ENCODE measurements around the gene CMC2.

DNA sequence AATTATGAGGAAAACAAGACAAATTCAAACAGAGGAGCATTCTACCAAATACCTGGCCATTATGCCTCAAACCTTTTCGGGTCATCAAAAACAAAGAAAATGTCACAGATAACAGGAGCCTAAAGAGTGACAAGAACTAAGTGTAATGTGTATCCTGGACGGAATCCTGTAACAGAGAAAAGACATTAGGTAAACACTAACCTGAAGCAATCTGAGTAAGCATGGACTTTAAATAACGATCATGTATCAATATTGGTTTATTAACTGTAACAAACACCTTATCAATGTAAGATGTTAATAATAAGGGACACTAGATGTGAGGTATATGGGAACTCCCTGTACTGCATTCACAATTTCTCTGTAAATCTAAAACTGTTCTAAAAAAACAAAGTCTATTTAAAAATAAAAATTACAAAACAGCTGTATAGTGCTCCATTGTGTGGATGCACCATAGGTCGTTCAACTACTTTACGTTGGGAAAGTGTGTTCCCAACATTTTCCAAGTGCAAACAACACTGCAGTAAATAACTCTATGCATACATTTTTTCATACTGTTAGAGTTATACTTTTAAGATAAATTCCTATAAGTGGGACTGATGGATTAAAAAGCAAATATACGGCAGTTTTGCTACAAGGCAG, 14.8 kb downstream of the CMC2 start:
- TF ChIP-seq, protein P1, sequence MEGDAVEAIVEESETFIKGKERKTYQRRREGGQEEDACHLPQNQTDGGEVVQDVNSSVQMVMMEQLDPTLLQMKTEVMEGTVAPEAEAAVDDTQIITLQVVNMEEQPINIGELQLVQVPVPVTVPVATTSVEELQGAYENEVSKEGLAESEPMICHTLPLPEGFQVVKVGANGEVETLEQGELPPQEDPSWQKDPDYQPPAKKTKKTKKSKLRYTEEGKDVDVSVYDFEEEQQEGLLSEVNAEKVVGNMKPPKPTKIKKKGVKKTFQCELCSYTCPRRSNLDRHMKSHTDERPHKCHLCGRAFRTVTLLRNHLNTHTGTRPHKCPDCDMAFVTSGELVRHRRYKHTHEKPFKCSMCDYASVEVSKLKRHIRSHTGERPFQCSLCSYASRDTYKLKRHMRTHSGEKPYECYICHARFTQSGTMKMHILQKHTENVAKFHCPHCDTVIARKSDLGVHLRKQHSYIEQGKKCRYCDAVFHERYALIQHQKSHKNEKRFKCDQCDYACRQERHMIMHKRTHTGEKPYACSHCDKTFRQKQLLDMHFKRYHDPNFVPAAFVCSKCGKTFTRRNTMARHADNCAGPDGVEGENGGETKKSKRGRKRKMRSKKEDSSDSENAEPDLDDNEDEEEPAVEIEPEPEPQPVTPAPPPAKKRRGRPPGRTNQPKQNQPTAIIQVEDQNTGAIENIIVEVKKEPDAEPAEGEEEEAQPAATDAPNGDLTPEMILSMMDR (IDR thresholded peaks at IDR 0.05; ENCODE audit: control extremely low read depth in 1 of 3, insufficient read depth in 1 of 3, low read depth in 1 of 3, low read length in 3 of 3): no peak
- no peak for TF ChIP-seq POU5F1 (IDR thresholded peaks at IDR 0.05; ENCODE audit: low read depth, low read length)
- TF ChIP-seq NRF1 (IDR thresholded peaks at IDR 0.05; ENCODE audit: low read depth, low read length): no peak
- no peak for TF ChIP-seq BACH1 (IDR thresholded peaks at IDR 0.05; ENCODE audit: low read length)
- TF ChIP-seq, protein P2, sequence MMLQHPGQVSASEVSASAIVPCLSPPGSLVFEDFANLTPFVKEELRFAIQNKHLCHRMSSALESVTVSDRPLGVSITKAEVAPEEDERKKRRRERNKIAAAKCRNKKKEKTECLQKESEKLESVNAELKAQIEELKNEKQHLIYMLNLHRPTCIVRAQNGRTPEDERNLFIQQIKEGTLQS (IDR thresholded peaks at IDR 0.05; ENCODE audit: insufficient read depth, low read depth, low read length): no peak
- TF ChIP-seq JUND (IDR thresholded peaks at IDR 0.05; ENCODE audit: low read length): no peak
- TF ChIP-seq RAD21 (IDR thresholded peaks at IDR 0.05 in 1 of 2, conservative IDR thresholded peaks at IDR 0.05 in 1 of 2; ENCODE audit: low read depth in 2 of 2, low read length in 2 of 2): no peak
- no peak for TF ChIP-seq SIN3A (conservative IDR thresholded peaks at IDR 0.05 in 1 of 2, IDR thresholded peaks at IDR 0.05 in 1 of 2; ENCODE audit: low read depth in 1 of 2, low read length in 2 of 2)
